ENCODE data around the gene COL21A1. TPM values are rescaled to one million over a fixed set of nuclear protein-coding genes. Genes with fewer than 3 reads are reported as not detected.

The COL21A1 gene
- total and polyA plus RNA-seq, 2 of the 4 experiments (the other 2 are of a cell fraction) = 0.05 TPM; not detected in 1

- WGBS, 2 experiments (ENCODE audit: extremely low coverage in 2 of 2, insufficient read length in 1 of 2) = no CpG with 5 or more reads among the region's 3 CpGs
- H2BK20ac ChIP-seq (ENCODE audit: low read depth, low read length) = no peak overlapping the region
- no peak for ATAC-seq (ENCODE audit: low read depth)
- no peak overlapping the region for H3K18ac ChIP-seq (ENCODE audit: low read depth, low read length)
- dilution Hi-C loops (cut with HindIII; ENCODE audit: low sequenced_read_pairs, unreplicated experiment) (no loop called here), in situ Hi-C loops (cut with MboI; ENCODE audit: low sequenced_read_pairs) (loop anchor here (5.0 to 25.0 kb wide), 3 partner anchors 311 to 1006 kb away; no protein-coding TSS in a partner anchor), intact Hi-C loops (cut with micrococcal nuclease) (loop anchor here (2.0 kb wide), 2 partner anchors 849 to 1017 kb away; no protein-coding TSS in a partner anchor)
- H3K14ac ChIP-seq (replicated peaks; ENCODE audit: low read depth, low read length) = no peak overlapping the region
- H3K9ac ChIP-seq (ENCODE audit: low read depth, low read length) = no peak overlapping the region
- H3K9me3 ChIP-seq (ENCODE audit: control insufficient read depth, insufficient read depth, low read length) = no peaks in the 10 kb centered on the region
- no peaks in the 10 kb centered on the region for H3K79me1 ChIP-seq (ENCODE audit: low read depth in 1 of 2, low read length in 2 of 2)
- H3K36me3 ChIP-seq (ENCODE audit: control insufficient read depth, insufficient read depth, low read length) = no peaks in the 10 kb centered on the region
- no peak overlapping the region for H2AK5ac ChIP-seq (ENCODE audit: low read depth, low read length)
- H4K5ac ChIP-seq (ENCODE audit: low read depth, low read length) = no peak overlapping the region
- TF ChIP-seq MXI1 (IDR thresholded peaks at IDR 0.05; ENCODE audit: borderline replicate concordance, low read depth, low read length) (no peak), MAFK (IDR thresholded peaks at IDR 0.05; ENCODE audit: low read depth, low read length) (no peak), RFX5 (IDR thresholded peaks at IDR 0.05; ENCODE audit: low read depth, low read length) (no peak), CTCF (conservative IDR thresholded peaks at IDR 0.05; ENCODE audit: low read depth, low read length) (no peak), USF2 (IDR thresholded peaks at IDR 0.05; ENCODE audit: low read depth, low read length) (no peak), NFE2L2 (IDR thresholded peaks at IDR 0.05; ENCODE audit: low read depth, low read length) (no peak), ELK1 (IDR thresholded peaks at IDR 0.05; ENCODE audit: borderline replicate concordance, low read depth, low read length) (no peak), MAZ (IDR thresholded peaks at IDR 0.05; ENCODE audit: borderline replicate concordance, low read depth, low read length) (no peak), SMC3 (IDR thresholded peaks at IDR 0.05; ENCODE audit: low read depth, low read length) (no peak)
- no peak overlapping the region; the same call in 1 of the 2 replicates for H3K56ac ChIP-seq (ENCODE audit: extremely low read depth, insufficient read depth, low read length)
- H3K4ac ChIP-seq (ENCODE audit: low read depth, low read length) = no peak overlapping the region
- ChIA-PET POLR2A (ENCODE audit: unreplicated experiment) (no interaction called here), CTCF (interaction anchor here (1.2 kb wide), 1 partner anchor 143 kb away, joined by 3 read pairs; no protein-coding TSS in a partner anchor)
- H2BK15ac ChIP-seq (ENCODE audit: low read depth, low read length) = no peak overlapping the region
- H3K23ac ChIP-seq (ENCODE audit: low read depth, low read length) = no peak overlapping the region
- H2AFZ ChIP-seq (replicated peaks; ENCODE audit: low read length, poor library complexity) = no peak overlapping the region
- no peak overlapping the region for H2BK120ac ChIP-seq (ENCODE audit: low read depth, low read length)
- no TSS peak for BruUV-seq (replicated peaks)
- H3K4me2 ChIP-seq (ENCODE audit: low read depth, low read length) = no peak overlapping the region
- no peak overlapping the region for H3K27ac ChIP-seq (ENCODE audit: insufficient read depth, low read length)
- H4K91ac ChIP-seq (ENCODE audit: insufficient read depth, low read depth, low read length) = no peak overlapping the region
- H2AK9ac ChIP-seq (replicated peaks; ENCODE audit: low read depth, low read length, poor library complexity) = no peak overlapping the region
- no peaks in the 10 kb centered on the region; the same call in 1 of the 2 replicates for H3K27me3 ChIP-seq (ENCODE audit: control insufficient read depth, insufficient read depth, low read length)
- no peak overlapping the region for H2BK5ac ChIP-seq (ENCODE audit: low read depth, low read length, poor library complexity, severe bottlenecking)
- DNase-seq = no peak
- H3K4me1 ChIP-seq (ENCODE audit: control insufficient read depth, insufficient read depth, low read length) = no peaks in the 10 kb centered on the region
- H4K8ac ChIP-seq (ENCODE audit: low read depth in 2 of 2, low read length in 2 of 2) = no peak overlapping the region
- H3K4me3 ChIP-seq (ENCODE audit: insufficient read depth, low read depth, low read length) = no peak overlapping the region
- 0 out of 2 replicates have a peak, but pooled peaks cover 3% of the 10 kb centered on the region for H3K9me1 ChIP-seq (ENCODE audit: insufficient read depth, low read length)
- H4K20me1 ChIP-seq (ENCODE audit: insufficient read depth, low read length) = no peaks in the 10 kb centered on the region
These were observed 46.4 kb upstream of the COL21A1 start for GRCh38 chr6:56293781-56294180.

All from IMR-90 (cell line).